ENCODE data around the gene ACER2. TPM values are rescaled to one million over a fixed set of nuclear protein-coding genes. Genes with fewer than 3 reads are reported as not detected.

The ACER2 gene
- total RNA-seq, 2 donors from 2014 or later: 6.8 to 7.3 TPM

DNA sequence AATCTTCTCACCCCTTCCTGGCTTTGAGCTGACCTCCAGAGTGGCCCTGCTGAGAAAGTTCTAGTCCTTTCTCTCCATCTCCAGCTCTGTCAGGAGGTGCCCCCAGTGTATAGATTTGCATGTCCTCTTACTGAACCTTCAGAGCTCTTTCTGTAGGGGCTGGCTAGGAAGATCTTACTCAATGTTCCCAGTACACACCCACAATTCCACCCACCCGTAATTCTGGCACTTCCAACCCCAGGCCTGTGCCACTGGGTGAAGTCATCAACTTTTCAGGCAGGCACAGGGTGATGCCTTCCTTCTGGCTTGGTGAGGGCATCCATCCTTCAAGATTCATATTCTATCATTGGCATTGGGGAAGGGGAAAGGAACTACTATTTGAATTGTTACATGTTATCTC lies 75.9 kb downstream of the ACER2 start:
- no peak overlapping the region for H3K27ac ChIP-seq
- no peaks in the 10 kb centered on the region for H3K9me3 ChIP-seq
- ATAC-seq (ENCODE audit: insufficient number of reproducible peaks, low FRiP score, low read depth) (no peak), DNase-seq (ENCODE audit: low spot score) (no peak)
- H3K4me3 ChIP-seq: no peak overlapping the region
- H3K4me1 ChIP-seq (ENCODE audit: control insufficient read depth in 1 of 2, low read depth in 2 of 2): no peaks in the 10 kb centered on the region
- TF ChIP-seq, protein P1, sequence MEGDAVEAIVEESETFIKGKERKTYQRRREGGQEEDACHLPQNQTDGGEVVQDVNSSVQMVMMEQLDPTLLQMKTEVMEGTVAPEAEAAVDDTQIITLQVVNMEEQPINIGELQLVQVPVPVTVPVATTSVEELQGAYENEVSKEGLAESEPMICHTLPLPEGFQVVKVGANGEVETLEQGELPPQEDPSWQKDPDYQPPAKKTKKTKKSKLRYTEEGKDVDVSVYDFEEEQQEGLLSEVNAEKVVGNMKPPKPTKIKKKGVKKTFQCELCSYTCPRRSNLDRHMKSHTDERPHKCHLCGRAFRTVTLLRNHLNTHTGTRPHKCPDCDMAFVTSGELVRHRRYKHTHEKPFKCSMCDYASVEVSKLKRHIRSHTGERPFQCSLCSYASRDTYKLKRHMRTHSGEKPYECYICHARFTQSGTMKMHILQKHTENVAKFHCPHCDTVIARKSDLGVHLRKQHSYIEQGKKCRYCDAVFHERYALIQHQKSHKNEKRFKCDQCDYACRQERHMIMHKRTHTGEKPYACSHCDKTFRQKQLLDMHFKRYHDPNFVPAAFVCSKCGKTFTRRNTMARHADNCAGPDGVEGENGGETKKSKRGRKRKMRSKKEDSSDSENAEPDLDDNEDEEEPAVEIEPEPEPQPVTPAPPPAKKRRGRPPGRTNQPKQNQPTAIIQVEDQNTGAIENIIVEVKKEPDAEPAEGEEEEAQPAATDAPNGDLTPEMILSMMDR (IDR thresholded peaks at IDR 0.05): no peak
- no peaks in the 10 kb centered on the region for H3K27me3 ChIP-seq (replicated peaks; ENCODE audit: insufficient read depth)
- H3K36me3 ChIP-seq: no peaks in the 10 kb centered on the region

DNA sequence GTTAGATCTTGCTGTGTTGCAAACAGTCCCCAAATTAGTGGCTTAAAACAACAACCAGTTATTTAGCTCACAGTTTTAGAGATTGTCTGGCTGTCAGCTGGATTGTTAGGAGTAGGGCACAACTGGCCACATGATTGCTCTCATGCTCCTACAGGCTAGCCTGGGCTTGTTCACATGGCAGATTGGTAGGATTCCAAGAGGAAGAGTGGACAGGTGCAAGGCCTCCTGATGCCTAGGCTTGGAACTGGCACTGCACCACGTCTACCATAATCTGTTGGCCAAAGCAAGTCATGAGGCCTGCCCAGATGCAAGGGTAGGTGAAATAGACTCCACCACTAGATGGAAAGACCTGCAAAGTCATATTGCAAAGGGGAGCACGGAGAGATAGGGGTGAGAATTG lies 76.4 kb downstream of the ACER2 start:
- Histone ChIP-seq H3K27ac (no peak overlapping the region), H3K27me3 (replicated peaks; ENCODE audit: insufficient read depth) (no peaks in the 10 kb centered on the region), H3K4me3 (no peak overlapping the region), H3K9me3 (no peaks in the 10 kb centered on the region), H3K36me3 (no peaks in the 10 kb centered on the region), H3K4me1 (ENCODE audit: control insufficient read depth in 1 of 2, low read depth in 2 of 2) (no peaks in the 10 kb centered on the region)
- no peak for ATAC-seq (ENCODE audit: insufficient number of reproducible peaks, low FRiP score, low read depth)
- TF ChIP-seq, protein P1 (IDR thresholded peaks at IDR 0.05): no peak
- no peak for DNase-seq (ENCODE audit: low spot score)

DNA sequence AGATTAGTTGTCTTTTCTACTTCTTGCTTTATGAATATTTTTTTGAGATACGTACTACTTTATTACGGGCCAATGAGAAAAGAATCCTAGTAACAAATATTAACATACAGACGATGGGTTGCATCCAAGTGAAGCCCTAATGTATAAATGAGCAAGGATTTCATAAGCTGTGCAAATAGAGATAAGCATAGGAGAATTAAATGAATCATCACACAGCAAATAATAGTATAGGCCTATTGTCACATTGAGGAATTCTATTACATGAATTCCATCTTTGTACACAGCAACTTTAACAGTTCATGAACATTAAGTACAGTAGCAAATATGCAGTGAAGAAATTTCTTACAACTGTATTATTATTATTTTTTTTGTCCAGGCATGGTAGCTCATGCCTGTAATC lies 78.0 kb downstream of the ACER2 start:
- TF ChIP-seq, protein P1 (IDR thresholded peaks at IDR 0.05): no peak
- H3K9me3 ChIP-seq: no peaks in the 10 kb centered on the region
- ATAC-seq (ENCODE audit: insufficient number of reproducible peaks, low FRiP score, low read depth): no peak
- no peak overlapping the region for H3K4me3 ChIP-seq
- H3K27ac ChIP-seq: no peak overlapping the region
- no peaks in the 10 kb centered on the region for H3K4me1 ChIP-seq (ENCODE audit: control insufficient read depth in 1 of 2, low read depth in 2 of 2)
- DNase-seq (ENCODE audit: low spot score): no peak
- H3K27me3 ChIP-seq (replicated peaks; ENCODE audit: insufficient read depth): no peaks in the 10 kb centered on the region
- no peaks in the 10 kb centered on the region for H3K36me3 ChIP-seq

DNA sequence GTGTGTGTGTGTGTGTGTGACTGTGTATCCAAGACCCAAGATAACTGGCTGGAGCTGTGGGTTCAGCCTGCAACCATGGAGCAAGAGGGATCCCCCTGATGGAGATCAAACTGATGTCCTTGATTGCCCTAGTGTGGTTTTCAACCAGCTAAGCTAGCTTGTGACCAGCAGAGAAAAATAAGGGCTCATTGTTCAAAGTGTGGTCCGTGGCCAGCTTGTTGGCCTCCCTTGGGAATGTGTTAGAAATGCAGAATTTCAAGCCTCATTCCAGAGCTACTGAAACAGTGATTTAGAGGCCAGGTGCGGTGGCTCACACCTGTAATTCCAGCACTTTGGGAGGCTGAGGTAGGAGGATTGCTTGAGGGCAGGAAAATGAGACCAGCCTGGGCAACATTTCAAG lies 79.9 kb downstream of the ACER2 start:
- DNase-seq (ENCODE audit: low spot score): no peak
- Histone ChIP-seq H3K36me3 (no peaks in the 10 kb centered on the region), H3K4me3 (no peak overlapping the region), H3K27ac (no peak overlapping the region), H3K9me3 (no peaks in the 10 kb centered on the region), H3K4me1 (ENCODE audit: control insufficient read depth in 1 of 2, low read depth in 2 of 2) (peaks cover 6 to 15% of the 10 kb centered on the region in 2 donors), H3K27me3 (replicated peaks; ENCODE audit: insufficient read depth) (no peaks in the 10 kb centered on the region)
- TF ChIP-seq, protein P1 (IDR thresholded peaks at IDR 0.05): no peak
- ATAC-seq (ENCODE audit: insufficient number of reproducible peaks, low FRiP score, low read depth): no peak

DNA sequence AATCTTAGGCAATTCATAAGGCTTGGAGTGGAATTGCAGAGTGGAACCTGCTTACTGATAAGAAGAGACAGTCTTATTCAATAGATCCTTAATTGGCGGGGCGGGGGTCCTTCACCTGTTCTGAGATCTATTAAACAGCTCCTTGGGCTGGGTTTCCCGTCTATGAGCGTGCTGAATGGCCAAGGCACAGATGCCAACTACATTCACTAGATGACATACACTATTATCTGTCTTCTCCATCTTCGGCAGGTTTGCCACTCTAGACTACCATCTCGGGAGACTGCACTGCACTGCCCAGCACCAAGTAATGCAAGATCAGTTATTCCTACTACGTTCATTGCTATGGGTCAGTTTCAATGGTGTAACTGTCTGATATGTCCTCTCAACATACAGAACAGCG lies 81.5 kb downstream of the ACER2 start:
- Histone ChIP-seq H3K4me3 (no peak overlapping the region), H3K9me3 (no peaks in the 10 kb centered on the region), H3K27me3 (replicated peaks; ENCODE audit: insufficient read depth) (no peaks in the 10 kb centered on the region), H3K27ac (no peak overlapping the region), H3K36me3 (no peaks in the 10 kb centered on the region), H3K4me1 (ENCODE audit: control insufficient read depth in 1 of 2, low read depth in 2 of 2) (peaks cover 6 to 16% of the 10 kb centered on the region in 2 donors)
- no peak for ATAC-seq (ENCODE audit: insufficient number of reproducible peaks, low FRiP score, low read depth)
- TF ChIP-seq, protein P1 (IDR thresholded peaks at IDR 0.05): no peak
- DNase-seq (ENCODE audit: low spot score): no peak
